RCC 7860 (cell line): ENCODE results near the gene PFKL.

Experiments
- DNase-seq: peaks from one replicate; pipeline ENCODE4 v3.0.0-alpha.2; 2015; ENCODE audit warnings: low spot score
- FAIRE-seq: peaks from 2 replicates; lab custom pipeline; 2012; peaks lifted over from hg19 to GRCh38; lab: Jason Lieb, UNC

The PFKL gene

GRCh38 chr21:44299458-44300261, at the start of gene PFKL:
PFKL (plus strand) TSS chr21:44300053; CDS start chr21:44300106, 53 bp downstream.
- FAIRE-seq (no peak), DNase-seq (no peak)

GRCh38 chr21:44253832-44254710, 45.8 kb upstream of the PFKL start:
- no peak for DNase-seq
- FAIRE-seq, result no peak

- FAIRE-seq, result no peak
Measured at GRCh38 chr21:44255511-44255981, 44.3 kb upstream of the PFKL start.

GRCh38 chr21:44258056-44258725, 41.7 kb upstream of the PFKL start:
- FAIRE-seq (no peak), DNase-seq (no peak)

More at GRCh38 chr21:44255511-44255981, 44.3 kb upstream of the PFKL start:
- DNase-seq, result no peak

GRCh38 chr21:44259082-44259705, 40.7 kb upstream of the PFKL start:
- FAIRE-seq (no peak), DNase-seq (no peak)

- DNase-seq, result no peak
- no peak for FAIRE-seq
Measured at GRCh38 chr21:44260066-44260465, 39.8 kb upstream of the PFKL start.

- FAIRE-seq (no peak), DNase-seq (no peak)
Measured at GRCh38 chr21:44260791-44261631, 38.8 kb upstream of the PFKL start.

- DNase-seq (no peak), FAIRE-seq (no peak)
Measured at GRCh38 chr21:44261675-44262295, 38.1 kb upstream of the PFKL start, which contains the start of gene DNMT3L. DNMT3L (minus strand) TSS chr21:44261897; CDS start chr21:44261259, 638 bp downstream.

GRCh38 chr21:44262338-44263056, 37.4 kb upstream of the PFKL start:
- FAIRE-seq (no peak), DNase-seq (no peak)

GRCh38 chr21:44263221-44263760, 36.6 kb upstream of the PFKL start:
- FAIRE-seq (no peak), DNase-seq (no peak)

GRCh38 chr21:44263768-44264167, 36.1 kb upstream of the PFKL start:
- DNase-seq, result no peak
- no peak for FAIRE-seq

GRCh38 chr21:44265734-44266270, 34.1 kb upstream of the PFKL start:
- FAIRE-seq, result no peak

GRCh38 chr21:44267655-44268142, 32.2 kb upstream of the PFKL start:
- DNase-seq (no peak), FAIRE-seq (no peak)

More at GRCh38 chr21:44265734-44266270, 34.1 kb upstream of the PFKL start:
- no peak for DNase-seq

- FAIRE-seq (no peak), DNase-seq (no peak)
Measured at GRCh38 chr21:44269090-44269489, 30.8 kb upstream of the PFKL start.

- no peak for FAIRE-seq
- no peak for DNase-seq
Measured at GRCh38 chr21:44271558-44272283, 28.1 kb upstream of the PFKL start.

GRCh38 chr21:44272284-44272858, 27.5 kb upstream of the PFKL start:
- FAIRE-seq (no peak), DNase-seq (no peak)

- FAIRE-seq, result no peak
- no peak for DNase-seq
Measured at GRCh38 chr21:44273046-44273445, 26.8 kb upstream of the PFKL start.
